ENCODE data around the gene NDUFB6.
"Not testable (repeated sequence)": the region's sequence is repeated elsewhere in the genome, so short reads cannot be mapped to it uniquely, and the experiment has no call there.

NDUFB6 gene

GRCh38 chr9:32570262-32570661, 2.7 kb downstream of the NDUFB6 start:
- no peak for DNase-seq

- DNase-seq = no peak
Observed at GRCh38 chr9:32566770-32567169, 6.2 kb downstream of the NDUFB6 start.

GRCh38 chr9:32565967-32566366, 7.0 kb downstream of the NDUFB6 start:
- no peak for DNase-seq

GRCh38 chr9:32558408-32558934, 14.5 kb downstream of the NDUFB6 start:
- no peak for DNase-seq

GRCh38 chr9:32554591-32554990, 18.4 kb downstream of the NDUFB6 start:
- no peak for DNase-seq

- no peak for DNase-seq
Observed at GRCh38 chr9:32554107-32554506, 18.9 kb downstream of the NDUFB6 start.

- DNase-seq = peak; percentile 92
Observed at GRCh38 chr9:32552172-32552872, 20.6 kb downstream of the NDUFB6 start, which contains the start of the genes SMIM27 and TOPORS. SMIM27 (plus strand) TSS chr9:32552327; CDS start chr9:32552435, 108 bp downstream. TOPORS (minus strand) TSS chr9:32552586; CDS start chr9:32552436, 150 bp downstream.

GRCh38 chr9:32551276-32552051, 21.5 kb downstream of the NDUFB6 start:
- peak; percentile 42 for DNase-seq

- DNase-seq = peak; percentile 92
Observed at GRCh38 chr9:32550562-32551275, 22.2 kb downstream of the NDUFB6 start.

- DNase-seq = no peak
Observed at GRCh38 chr9:32550150-32550561, 22.8 kb downstream of the NDUFB6 start.

- not testable (repeated sequence) for DNase-seq
Observed at GRCh38 chr9:32548213-32548612, 24.7 kb downstream of the NDUFB6 start.

GRCh38 chr9:32545884-32546283, 27.1 kb downstream of the NDUFB6 start:
- no peak for DNase-seq

- no peak for DNase-seq
Observed at GRCh38 chr9:32543047-32543446, 29.9 kb downstream of the NDUFB6 start.

GRCh38 chr9:32533816-32534215, 39.1 kb downstream of the NDUFB6 start:
- no peak for DNase-seq

- DNase-seq = no peak
Observed at GRCh38 chr9:32533336-32533735, 39.6 kb downstream of the NDUFB6 start.

- DNase-seq = no peak
Observed at GRCh38 chr9:32526707-32527048, 46.3 kb downstream of the NDUFB6 start.

- peak; percentile 73 for DNase-seq
Observed at GRCh38 chr9:32526041-32526706, 46.8 kb downstream of the NDUFB6 start, which contains the start of gene RIGI. RIGI (minus strand) TSS chr9:32526196; CDS start chr9:32526166, 30 bp downstream.

- DNase-seq = no peak
Observed at GRCh38 chr9:32525709-32526030, 47.3 kb downstream of the NDUFB6 start.

GRCh38 chr9:32524892-32525708, 47.9 kb downstream of the NDUFB6 start:
- DNase-seq = no peak

GRCh38 chr9:32524558-32524891, 48.4 kb downstream of the NDUFB6 start:
- not testable (repeated sequence) for DNase-seq

- no peak for DNase-seq
Observed at GRCh38 chr9:32523910-32524309, 49.0 kb downstream of the NDUFB6 start.

- no peak for DNase-seq
Observed at GRCh38 chr9:32518276-32518675, 54.7 kb downstream of the NDUFB6 start.
